ENCODE data around the gene CIROP.

Gene CIROP, protein sequence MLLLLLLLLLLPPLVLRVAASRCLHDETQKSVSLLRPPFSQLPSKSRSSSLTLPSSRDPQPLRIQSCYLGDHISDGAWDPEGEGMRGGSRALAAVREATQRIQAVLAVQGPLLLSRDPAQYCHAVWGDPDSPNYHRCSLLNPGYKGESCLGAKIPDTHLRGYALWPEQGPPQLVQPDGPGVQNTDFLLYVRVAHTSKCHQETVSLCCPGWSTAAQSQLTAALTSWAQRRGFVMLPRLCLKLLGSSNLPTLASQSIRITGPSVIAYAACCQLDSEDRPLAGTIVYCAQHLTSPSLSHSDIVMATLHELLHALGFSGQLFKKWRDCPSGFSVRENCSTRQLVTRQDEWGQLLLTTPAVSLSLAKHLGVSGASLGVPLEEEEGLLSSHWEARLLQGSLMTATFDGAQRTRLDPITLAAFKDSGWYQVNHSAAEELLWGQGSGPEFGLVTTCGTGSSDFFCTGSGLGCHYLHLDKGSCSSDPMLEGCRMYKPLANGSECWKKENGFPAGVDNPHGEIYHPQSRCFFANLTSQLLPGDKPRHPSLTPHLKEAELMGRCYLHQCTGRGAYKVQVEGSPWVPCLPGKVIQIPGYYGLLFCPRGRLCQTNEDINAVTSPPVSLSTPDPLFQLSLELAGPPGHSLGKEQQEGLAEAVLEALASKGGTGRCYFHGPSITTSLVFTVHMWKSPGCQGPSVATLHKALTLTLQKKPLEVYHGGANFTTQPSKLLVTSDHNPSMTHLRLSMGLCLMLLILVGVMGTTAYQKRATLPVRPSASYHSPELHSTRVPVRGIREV

DNA sequence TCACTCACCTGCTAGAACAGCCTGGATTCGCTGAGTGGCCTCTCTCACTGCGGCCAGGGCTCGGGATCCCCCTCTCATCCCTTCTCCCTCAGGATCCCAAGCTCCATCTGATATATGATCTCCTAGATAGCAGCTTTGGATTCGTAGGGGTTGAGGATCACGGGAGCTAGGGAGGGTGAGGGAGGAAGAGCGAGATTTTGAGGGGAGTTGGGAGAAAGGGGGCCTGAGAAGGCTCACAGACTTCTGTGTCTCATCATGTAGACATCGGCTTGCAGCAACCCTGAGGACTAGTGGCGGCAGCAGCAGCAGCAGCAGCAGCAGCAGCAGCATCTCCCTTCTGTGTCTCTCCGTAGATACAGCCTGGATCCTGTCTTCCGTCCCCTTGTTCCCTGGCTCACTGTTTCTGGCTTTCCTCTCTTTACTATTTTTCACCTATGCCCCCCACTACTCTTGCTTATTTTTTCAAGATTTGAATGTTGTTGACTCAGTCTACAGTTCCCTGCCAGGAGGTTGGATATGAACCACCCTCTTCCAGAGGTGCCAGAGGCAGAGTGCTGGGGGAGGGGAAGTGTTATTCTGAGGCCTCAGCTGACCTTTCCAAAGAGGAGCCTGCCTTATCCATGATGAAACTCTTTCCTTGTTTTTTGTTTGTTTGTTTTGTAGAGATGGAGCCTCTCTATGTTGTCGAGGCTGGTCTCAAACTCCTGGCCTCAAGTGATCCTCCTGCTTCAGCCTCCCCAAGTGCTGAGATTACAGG, at the start of gene CIROP:
CIROP (minus strand) TSS at position 399 of the 757 bp plus-strand sequence; CDS start at position 330, 69 bp downstream.
- TF ChIP-seq, protein P1, sequence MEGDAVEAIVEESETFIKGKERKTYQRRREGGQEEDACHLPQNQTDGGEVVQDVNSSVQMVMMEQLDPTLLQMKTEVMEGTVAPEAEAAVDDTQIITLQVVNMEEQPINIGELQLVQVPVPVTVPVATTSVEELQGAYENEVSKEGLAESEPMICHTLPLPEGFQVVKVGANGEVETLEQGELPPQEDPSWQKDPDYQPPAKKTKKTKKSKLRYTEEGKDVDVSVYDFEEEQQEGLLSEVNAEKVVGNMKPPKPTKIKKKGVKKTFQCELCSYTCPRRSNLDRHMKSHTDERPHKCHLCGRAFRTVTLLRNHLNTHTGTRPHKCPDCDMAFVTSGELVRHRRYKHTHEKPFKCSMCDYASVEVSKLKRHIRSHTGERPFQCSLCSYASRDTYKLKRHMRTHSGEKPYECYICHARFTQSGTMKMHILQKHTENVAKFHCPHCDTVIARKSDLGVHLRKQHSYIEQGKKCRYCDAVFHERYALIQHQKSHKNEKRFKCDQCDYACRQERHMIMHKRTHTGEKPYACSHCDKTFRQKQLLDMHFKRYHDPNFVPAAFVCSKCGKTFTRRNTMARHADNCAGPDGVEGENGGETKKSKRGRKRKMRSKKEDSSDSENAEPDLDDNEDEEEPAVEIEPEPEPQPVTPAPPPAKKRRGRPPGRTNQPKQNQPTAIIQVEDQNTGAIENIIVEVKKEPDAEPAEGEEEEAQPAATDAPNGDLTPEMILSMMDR (IDR thresholded peaks at IDR 0.05; ENCODE audit: control insufficient read depth, insufficient read depth, low read depth, low read length, missing control alignments) = no peak
- H3K4me3 ChIP-seq (ENCODE audit: control insufficient read depth, low read depth, low read length) = no peak within 1 kb of the TSS
- no peak for DNase-seq (ENCODE audit: low read depth)

DNA sequence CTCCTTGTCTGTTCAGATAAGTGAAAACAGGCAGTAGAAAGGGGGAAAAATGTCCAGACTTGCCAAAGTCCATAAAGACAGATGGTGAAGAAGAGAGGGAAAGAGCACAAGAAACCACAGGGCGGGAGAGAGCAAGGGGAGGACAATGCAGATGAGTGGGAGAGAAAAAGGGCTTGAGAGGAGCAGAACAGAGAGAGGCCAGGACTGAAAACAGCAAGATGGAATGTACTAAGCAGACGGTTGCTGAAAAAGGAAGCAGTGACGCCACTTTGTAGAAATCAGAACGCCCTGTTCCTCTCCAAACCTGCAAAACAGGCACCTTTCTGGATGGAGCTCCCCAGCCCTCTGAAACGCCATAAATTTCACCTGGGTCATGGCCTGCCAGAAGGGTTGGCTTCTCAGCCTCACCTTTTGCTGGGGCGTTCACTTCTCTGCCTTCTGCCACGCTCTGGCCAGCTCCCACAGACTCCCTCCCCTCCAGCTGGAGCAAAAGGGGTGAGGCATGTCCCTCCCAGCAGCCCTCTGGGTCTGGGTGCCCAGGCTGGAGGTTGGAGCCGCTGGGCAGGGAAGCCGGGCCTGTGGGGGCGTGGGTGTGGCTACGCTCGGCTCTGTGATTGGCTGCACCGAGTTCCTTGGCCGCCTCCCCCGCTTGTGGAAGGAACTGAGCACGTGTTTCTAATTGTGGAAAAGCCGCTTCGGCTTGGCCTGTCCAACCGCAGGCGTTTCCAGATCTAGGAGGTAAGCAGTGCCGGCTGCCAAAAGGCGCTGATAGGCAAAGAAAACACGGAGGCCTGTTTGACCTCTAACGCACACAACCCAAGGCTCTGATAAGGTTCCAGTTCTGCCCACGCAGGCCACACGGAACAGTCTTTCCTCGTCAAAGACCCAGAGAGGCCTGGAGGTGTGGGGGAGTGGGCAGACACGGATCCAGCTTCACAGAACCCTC, 49.3 kb upstream of the CIROP start:
- H3K4me3 ChIP-seq (ENCODE audit: control insufficient read depth, low read depth, low read length) = peak overlapping the region; percentile 17
- peak; percentile 62 for DNase-seq (ENCODE audit: low read depth)

DNA sequence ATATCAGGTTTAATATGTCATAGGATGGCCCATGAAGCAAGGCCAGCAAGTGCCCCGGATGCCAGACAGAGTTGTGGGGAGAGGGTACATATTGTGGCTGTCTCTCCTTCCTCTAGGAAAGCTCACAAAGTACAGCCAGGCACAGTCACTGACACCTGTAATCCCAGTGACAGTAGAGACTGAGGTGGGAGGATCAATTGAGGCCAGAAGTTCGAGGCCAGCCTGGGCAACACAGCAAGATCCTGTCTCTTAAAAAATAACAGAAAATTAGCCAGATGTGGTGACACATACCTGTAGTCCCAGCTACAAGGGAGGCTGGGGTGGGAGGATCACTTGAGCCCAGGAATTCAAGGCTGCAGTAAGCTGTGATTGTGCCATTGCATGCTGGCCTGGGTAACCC, 46.6 kb upstream of the CIROP start:
- no peak for DNase-seq (ENCODE audit: low read depth)
- H3K4me3 ChIP-seq (ENCODE audit: control insufficient read depth, low read depth, low read length) = no peak overlapping the region
- TF ChIP-seq, protein P1 (IDR thresholded peaks at IDR 0.05; ENCODE audit: control insufficient read depth, insufficient read depth, low read depth, low read length, missing control alignments) = no peak

More for the DNA sequence above, 49.3 kb upstream of the CIROP start:
- TF ChIP-seq, protein P1 (IDR thresholded peaks at IDR 0.05; ENCODE audit: control insufficient read depth, insufficient read depth, low read depth, low read length, missing control alignments) = no peak

DNA sequence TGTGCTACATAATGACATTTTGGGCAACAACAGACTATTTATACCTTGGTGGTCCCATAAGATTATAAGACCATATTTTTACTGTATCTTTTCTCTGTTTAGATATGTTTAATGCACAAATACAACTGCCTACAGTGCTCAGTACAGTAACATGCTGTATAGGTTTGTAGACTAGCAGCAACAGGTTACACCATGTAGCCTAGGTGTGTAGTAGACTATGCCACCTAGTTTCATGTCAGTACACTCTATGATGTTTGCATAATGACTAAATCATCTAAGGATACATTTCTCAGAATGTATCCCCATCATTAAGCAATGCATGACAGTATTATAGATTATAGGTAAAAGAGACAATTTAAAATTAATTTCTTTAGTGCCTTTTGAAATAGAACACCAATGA, 45.0 kb upstream of the CIROP start:
- no peak for DNase-seq (ENCODE audit: low read depth)
- TF ChIP-seq, protein P1 (IDR thresholded peaks at IDR 0.05; ENCODE audit: control insufficient read depth, insufficient read depth, low read depth, low read length, missing control alignments) = no peak
- H3K4me3 ChIP-seq (ENCODE audit: control insufficient read depth, low read depth, low read length) = no peak overlapping the region

DNA sequence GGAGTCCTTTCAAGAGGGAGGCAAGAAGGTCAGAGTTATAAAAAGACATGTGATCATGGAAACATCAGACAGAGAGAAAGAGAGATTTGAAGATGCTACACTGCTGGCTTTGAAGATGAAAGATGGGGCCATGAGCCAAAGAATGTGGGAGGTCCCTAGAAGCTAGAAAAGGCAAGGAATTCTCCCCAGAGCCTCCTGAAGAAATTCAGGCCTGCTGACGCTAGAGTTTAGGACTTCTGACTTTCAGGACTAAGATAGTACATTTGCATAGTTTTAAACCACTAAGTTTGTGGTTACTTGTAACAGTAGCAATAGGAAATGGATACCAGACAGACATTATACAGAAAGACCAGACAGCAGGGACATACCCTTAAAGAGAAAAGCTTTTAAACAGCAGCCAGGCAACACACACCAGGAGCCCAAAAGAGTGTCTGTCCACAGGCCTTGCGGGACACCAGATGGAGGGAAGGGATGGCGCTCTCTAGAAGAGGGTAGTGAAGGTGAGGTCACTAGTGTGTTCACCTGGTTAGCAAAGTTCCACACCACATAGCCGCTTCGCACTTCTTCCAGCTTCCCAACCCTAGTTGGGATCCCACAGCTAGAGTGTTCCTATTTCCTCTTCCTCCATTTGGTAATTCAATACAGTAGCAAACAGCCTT, 43.9 kb upstream of the CIROP start:
- TF ChIP-seq, protein P1 (IDR thresholded peaks at IDR 0.05; ENCODE audit: control insufficient read depth, insufficient read depth, low read depth, low read length, missing control alignments) = no peak
- DNase-seq (ENCODE audit: low read depth) = no peak
- no peak overlapping the region for H3K4me3 ChIP-seq (ENCODE audit: control insufficient read depth, low read depth, low read length)

All from AG09309 (cell line).